Hematopoietic multipotent progenitor cell treated with erythropoietin and hydrocortisone succinate and interleukin-3 and kit ligand, for 8 days (in vitro differentiated cells): ENCODE measurements around the gene FXYD2.
"Not testable (repeated sequence)": the region's sequence is repeated elsewhere in the genome, so short reads cannot be mapped to it uniquely, and the experiment has no call there.

Experiments used
- DNase-seq: peaks from one replicate; pipeline ENCODE4 v3.0.0-alpha.2; 2015

FXYD2 gene

DNA sequence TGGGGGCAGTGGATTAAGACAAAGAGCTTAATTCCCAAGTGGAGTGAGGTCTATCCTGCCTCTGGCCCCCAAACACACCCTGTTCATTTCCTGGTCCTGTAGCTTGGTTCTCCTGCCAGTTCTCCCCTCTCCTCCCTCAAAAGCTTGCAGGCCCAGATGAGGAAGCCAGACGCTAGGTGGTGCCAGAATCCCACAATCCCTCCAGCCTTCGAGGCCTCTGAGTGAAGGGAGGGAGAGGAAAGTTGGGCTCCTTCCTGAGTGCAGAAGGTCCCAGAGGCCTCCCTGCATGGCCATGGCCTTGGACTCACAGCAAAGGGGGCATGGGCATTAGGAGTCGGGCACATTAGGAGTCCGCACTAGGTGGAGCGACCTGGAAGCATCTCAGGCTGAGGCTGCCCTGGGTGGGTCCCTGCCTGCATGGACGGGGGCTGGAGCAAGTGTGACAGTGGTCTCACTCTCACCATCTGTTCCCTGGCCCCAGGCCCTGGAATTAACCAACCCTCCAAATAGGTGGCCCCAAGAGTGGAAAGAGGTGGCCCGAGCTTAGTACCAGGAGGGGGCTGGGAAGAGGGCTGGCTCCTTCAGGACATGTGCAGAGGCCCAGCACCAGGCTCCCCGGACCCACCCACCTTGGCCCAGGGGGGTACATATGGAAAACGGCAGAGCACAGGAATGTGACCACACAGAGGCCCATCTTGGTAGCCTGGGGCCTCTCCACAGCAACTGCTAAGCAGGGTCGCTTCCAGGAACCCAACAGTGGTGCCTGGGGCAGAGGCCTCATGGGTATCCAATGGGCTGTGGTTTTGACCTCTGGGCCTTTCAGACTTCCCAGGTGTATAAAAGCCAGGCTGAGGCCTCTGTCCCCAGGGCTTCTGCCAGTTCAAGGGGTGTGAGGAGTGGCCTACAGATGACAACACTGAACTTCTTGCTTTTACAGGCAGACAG lies 5.2 kb downstream of the FXYD2 start:
- peak; percentile 40 for DNase-seq

DNA sequence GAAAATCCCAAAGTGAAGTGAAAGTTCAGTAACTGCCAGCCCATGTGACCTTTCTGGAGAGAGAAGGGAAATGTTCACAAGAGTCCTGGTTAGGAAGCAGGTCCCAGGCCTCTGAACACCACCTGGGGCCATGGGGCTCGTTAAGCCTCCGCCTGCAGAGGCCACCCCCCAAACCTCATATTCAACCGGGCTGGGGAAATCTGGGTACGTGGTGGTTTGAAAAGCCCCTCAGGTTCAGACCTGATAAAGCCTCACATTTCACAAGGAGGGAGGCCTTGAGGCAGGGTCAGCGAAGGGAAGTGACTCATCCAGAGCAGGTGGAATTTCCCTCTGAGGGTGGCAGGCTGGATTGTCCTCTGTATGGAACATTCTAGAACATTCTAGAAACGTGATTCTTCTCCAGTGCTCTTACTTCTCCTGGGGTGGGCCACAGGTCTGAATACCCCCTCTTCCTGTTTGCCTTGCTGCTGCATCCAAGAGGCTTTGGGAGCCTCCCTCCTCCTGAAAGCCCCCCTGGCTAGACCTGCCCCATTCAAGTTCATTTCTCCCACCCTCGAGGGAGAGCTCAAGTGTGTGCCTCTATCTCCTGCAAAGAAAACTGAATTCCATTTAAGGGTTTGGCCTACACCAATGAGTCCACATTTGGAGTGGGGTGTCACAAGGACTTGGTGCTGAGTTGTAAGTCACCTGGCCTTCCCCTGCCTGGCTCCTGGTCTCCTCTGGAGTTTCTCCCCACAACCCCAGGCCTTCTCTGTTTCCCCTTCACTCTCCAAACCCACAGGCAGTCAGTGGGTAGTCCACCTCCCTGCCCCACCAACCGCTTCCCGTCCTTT lies 6.3 kb downstream of the FXYD2 start:
- DNase-seq = no peak

DNA sequence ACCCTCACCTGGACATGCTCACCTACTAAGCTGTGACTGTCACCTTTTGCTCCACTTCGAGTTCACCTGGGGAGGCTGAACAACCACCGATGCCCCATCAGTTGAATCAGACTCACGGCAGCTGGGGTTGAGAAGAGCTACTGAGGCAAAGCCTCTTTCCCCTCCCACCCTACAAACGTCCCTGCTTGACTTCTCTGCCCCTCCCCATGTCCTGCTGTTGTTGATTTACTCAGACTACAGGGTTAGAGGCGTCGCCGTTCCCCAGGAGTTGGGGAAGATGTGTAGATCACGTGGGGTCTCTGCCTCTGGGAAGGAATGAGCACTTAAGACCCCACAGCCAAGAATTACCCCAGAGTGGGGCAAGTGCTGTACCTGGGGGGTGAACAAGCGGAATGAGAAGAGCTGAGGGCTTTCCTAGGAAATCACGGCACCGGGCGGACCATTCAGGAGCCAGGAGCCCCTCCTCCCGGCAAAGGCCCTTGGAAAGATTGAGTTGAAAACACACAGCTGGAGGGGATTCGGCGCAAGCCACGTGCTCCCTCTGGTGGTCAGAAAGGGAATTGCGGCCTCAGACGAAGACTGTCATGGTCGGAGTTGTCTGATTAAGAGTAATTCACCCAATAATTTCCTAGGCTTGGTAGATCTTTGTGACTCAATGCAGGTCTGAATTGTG lies 7.0 kb downstream of the FXYD2 start:
- peak; percentile 57 for DNase-seq

DNA sequence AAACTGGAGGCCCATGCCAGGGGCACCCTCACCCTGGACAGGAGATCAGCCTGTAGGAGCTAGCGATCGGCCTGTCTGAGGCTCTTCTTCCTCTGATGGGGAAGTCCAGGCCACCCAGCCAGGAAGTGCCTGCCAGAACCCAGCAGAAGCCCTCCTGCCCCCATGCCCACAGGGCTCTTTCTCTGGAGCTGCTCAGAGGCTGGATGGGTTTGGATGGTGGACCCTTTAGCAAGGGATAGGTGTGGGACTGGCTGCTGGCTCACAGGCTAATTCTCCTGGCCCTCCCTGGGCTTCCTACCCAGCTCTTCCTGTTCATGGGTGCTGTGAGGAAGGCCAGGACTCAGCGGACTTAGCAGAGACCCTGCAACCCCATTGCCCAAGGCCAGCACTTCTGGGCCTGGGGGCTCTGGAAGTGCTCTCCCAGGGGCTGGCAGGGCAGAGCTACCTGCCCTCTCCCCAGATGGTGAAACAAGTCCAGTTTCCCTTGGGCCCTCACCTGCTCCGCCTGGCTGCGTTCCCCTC lies 7.6 kb downstream of the FXYD2 start:
- no peak for DNase-seq

- no peak for DNase-seq
These were observed 8.3 kb downstream of the FXYD2 start for GRCh38 chr11:117816151-117816741.

DNA sequence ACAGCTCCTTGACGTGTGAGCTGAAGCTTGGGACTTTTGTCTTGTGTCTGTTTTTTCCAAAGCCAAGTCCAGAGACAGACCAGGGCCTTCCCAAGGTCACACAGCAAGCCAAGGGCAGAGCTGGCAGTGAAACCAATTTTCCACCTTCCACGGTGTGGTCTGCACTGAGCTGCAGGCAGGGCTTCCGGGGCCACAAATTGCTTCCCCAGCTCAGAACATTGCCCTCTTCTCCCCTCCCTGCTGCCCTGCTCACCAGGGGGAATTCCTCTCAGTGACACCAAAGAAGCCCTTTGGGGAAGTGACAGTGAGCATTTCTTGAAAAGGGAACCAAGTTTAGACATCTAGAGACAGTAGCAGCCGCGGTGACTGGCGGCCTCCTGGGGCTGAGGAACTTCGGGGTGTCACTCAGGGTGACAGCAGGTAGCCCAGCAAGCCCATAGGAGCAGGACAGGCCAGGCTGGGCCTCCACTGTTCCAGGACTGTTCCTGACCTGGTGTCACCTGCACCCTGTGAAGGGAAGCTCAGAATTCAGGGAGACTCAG lies 9.2 kb downstream of the FXYD2 start:
- peak; percentile 16 for DNase-seq

GRCh38 chr11:117814766-117815261 lies 9.7 kb downstream of the FXYD2 start:
- peak; percentile 65 for DNase-seq

- DNase-seq = no peak
These were observed 10.3 kb downstream of the FXYD2 start for GRCh38 chr11:117814204-117814765.

DNA sequence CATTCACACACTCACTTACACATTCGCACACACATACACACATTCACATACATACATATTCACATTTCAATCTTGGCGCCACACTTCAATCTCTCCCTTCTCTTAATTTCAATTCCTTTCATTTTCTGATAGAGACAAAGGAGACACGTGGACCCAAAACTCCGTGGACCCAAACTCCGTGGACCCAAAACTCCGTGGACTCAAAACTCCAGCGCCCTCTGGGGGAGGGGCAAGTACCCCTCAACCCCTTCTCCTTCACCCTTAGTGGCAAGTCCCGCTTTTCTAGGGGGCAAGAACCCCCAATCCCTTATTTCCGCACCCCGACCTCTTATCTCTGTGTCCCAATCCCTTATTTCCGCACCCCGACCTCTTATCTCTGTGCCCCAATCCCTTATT lies 14.5 kb downstream of the FXYD2 start:
- not testable (repeated sequence) for DNase-seq

DNA sequence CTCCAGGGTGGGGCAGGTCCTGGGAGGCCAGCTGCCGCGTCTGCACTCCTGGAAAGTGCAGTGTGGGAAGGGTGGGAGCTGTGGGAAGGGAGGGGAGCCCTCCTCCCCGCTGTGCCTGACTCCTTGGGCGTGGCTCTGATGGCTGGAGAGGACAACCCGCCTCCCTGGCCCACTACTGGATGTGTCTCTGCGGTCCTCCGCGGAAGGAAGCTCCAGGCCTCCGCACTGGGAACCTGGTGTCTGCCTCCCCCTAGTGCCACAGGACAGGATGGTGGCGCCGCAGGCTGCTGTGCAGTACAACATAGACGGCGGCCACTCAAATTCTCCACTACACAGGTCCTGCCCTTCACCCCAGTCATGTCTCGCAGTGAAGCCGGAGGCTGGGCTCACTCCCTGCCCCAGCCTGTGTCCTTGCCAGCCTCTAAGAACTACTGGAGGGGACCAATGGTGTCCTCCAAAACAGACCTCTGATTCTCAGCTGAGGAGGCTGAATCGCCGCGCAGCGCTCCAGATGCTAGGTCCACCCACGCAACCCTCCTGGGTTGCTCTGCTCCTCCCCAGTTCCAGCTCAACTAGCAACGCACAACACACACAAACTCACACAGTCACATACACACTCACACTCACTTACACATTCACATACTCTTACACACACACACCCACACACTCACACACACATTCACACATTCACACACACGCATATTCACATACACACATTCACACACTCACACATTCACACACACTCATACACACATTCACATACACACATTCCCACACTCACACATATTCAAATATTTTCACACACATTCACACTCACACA lies 15.1 kb downstream of the FXYD2 start:
- peak; percentile 32 for DNase-seq

DNA sequence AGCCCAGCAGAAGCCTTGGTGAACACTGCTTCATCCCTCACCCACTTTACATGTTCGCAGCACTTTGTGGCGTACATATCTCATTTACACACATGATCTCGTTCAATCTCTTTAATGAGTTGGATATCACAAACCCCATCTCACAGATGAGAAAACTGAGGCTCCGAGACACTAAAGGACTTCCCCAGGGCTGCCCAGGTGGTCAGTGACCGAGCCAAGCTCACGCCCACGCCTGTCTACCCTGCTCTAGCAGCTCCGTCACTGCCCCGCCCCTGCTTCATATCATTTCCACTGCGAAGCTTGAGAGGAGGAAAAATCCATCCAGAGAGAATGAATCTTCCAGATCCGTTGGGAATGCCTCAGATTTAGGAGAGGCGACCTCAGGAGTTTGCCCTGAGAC lies 15.8 kb downstream of the FXYD2 start:
- no peak for DNase-seq

DNA sequence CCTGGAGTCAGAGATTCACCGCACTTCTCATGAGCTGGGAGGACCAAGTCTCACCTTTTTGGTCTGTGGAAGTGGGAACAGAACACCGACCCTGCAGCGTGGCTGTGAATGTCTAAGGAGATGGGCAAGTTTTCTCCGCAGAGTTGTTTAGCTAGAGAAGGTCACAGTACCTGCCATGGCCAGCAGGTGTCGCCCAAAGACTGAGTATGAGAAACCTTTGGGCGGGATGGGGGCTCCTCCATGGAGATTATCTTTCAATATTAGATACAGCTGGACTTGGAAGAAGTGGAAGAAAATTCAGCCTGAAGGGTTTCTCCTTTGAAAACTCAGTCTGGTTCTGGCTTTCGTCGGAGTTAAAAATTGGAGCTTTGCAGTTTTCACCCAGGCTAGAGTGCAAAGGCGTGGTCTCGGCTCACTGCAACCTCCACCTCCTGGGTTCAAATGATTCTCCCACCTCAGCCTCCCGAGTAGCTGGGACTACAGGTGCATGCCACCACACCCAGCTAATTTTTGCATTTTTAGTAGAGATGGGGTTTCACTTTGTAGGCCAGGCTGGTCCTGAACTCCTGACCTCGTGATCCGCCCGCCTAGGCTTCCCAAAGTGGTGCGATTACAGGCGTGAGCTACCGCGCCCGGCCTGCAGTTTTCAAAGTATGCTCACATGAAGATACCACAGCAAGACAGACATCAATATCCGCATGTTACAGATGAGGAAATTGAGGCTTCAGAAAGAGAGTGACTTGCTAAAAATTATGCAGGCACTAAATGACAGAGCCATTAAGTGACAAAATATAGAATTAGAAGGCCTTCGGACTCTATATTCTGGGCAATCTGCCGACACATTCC lies 16.8 kb downstream of the FXYD2 start:
- peak; percentile 69 for DNase-seq

DNA sequence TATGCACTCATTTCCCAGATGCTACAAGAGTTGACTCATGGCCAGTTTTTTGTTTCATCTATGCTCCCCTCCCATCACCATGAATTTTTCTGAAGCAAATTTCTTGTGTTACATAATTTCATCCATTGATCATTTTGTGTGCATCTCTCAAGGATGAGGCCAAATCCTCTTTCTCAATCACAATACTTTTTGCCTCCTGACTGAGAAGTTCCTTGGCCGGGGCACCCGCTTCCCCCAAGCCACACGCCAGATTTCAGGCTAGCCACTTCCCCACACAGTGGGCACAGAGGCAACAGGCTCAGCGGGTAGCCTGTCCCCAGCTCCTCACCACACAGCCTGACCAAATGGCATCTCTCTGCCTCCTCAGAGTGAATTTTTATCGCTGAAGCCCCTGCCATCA lies 17.7 kb downstream of the FXYD2 start:
- DNase-seq = no peak

DNA sequence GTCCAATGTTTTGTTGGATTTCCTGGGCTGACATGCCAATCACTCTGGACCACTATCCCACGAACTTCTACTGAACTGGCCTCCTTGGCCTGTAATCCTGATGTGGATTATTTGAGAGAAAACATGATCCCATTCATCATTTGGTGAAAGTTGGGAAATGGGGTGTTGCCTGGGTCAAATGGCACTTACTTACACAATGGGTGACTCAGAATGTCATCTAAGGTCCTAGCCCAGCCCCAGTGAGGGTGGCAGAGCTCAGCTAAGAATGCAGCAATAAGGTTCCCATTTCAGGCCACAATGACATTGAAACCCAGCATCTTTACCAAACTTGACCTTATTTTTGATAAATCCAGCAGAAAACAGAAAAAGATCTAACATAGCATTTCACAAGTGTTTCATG lies 19.5 kb downstream of the FXYD2 start:
- no peak for DNase-seq

GRCh38 chr11:117803896-117804295 lies 20.6 kb downstream of the FXYD2 start:
- DNase-seq = no peak

DNA sequence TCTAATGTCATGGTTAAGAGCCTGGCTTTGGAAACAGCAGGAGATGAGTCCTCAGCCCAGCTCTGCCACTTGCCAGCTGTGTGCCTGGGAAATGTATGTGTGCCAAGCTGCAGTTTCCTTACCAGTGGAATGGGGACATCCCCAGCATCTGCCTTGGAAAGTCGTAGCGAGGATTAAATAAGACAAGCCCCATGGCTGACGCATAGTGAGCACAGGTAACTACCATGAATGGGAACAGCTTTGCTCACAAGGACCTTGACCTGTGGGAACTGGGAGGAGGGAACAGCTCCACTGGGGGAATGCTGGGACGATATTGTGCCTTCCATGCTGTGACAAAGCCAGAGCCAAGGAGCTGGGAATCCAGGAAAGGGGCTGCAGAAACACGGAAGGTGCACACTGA lies 24.9 kb downstream of the FXYD2 start:
- DNase-seq = no peak

- DNase-seq = no peak
These were observed 27.5 kb downstream of the FXYD2 start, which contains the start of gene DSCAML1 for GRCh38 chr11:117796872-117797529. TSS of gene DSCAML1 (minus strand) at chr11:117797216. CDS start at chr11:117797079, 137 bp downstream.

DNA sequence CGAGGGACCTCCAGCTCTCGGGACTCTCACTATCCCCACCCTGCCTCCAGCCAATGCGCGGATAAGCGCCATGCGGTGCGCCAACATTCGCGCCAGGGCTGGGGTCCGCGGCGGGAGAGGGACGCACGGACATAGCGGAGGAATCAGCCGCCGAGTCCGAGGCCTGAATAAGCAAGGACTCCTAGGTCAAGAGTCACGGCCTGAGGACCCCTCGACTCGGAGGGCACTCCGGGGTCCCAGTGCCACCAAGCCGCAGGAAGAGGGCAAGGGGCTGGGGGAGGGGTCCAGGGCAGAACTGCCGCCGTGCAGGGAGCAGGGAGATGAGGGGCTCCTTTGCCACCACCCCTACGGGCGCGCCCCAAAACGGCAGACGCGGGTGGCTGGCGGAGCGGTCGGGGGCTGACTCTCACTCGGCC lies 28.1 kb downstream of the FXYD2 start:
- no peak for DNase-seq
